NCI-H2196 (cell line): ENCODE results near the gene PGA5.

Experiments used
- DNase-seq: peaks from one replicate; lab custom pipeline; 2025; ENCODE audit not compliant: unreplicated experiment; lab: John Stamatoyannopoulos, UW

PGA5 gene

GRCh38 chr11:61265357-61265756 lies 24.4 kb downstream of the PGA5 start:
- DNase-seq, result no peak

GRCh38 chr11:61266602-61267001 lies 25.6 kb downstream of the PGA5 start:
- no peak for DNase-seq

DNA sequence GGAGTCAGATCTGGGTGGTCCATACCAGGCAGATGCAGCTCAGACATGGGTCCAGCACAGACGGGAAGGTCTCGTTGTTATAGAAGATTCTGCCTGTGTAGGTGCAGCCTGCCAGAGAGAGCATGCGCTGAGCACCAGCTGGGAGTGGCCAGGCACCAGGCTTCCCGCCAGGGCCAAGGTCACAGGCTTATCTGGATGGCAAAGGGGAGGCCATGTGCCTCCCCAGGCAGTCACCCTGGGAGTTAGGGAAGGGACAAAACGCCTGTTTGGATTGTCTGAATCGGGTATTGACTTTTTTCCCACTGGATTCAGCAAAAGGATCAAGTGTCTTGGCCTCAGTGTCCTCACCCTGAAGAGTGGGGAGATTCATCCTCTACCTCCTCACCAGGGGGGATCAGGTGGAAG lies 26.5 kb downstream of the PGA5 start:
- DNase-seq, result no peak

DNA sequence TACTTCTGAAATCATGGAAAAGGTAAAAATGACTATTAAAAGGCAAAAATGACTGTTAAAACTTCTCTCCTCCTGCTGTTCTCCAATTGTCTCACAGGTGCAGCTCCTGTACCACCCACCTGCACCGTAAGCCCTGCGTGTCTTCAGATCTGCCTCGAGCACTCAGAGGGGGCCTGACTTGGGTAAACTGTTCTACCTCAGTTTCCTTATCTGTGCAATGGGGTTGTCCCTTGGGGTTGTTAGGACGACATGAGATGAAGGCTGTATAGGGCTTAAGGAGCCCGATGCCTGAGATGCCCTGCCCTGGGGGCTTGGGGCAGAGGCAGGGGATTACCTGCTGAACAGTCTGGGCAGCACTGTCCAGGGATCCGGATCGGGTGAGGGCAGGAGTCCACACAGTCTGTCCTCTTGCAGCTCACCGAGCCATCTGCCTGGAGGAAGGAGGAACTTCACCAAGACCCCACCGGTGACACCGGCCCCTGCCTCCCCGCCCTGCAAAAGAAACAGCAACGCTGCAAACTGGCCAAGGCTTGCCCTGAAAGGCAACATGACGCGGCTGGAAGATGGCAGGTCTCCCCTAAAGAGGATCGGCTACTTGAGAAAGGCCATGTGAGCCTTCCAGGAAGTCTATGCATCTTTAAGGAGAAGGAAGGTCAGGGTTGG lies 27.7 kb downstream of the PGA5 start:
- no peak for DNase-seq

DNA sequence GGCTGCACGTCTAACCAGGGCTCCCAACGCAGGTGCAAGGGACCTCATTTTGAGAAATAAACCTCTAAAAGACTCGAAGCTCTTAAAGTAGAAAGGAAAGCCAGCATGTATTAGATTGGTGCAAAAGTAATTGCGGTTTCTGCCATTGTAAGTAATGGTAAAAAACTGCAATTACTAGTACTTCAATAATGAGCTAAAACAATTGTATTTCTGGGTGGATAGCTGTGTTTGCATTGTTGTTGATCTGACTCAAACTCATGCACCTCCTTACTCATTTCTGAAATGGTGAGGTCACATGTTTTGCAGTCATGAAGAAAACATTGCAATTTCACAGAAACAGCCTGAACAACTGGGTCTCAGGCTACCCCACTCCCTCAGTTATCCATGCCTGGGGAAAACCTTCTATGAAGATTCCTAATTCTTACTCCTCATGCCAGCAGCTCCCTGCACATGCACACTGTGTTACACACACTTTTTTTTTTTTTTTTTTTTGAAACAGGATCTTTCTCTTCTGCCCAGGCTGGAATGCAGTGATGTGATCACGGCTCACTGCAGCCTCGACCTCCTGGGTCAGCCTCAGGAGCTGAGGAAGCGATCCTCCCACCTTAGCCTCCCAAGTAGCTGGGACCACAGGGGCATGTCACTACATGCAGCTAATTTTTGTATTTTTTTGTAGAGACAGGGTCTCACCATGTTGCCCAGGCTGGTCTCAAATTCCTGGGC lies 29.5 kb downstream of the PGA5 start:
- DNase-seq, result no peak

- DNase-seq, result no peak
Measured at GRCh38 chr11:61272731-61273130, 31.8 kb downstream of the PGA5 start.

- DNase-seq, result peak; percentile 73
Measured at GRCh38 chr11:61273178-61274078, 32.5 kb downstream of the PGA5 start.

- DNase-seq, result no peak
Measured at GRCh38 chr11:61274084-61274483, 33.1 kb downstream of the PGA5 start.

DNA sequence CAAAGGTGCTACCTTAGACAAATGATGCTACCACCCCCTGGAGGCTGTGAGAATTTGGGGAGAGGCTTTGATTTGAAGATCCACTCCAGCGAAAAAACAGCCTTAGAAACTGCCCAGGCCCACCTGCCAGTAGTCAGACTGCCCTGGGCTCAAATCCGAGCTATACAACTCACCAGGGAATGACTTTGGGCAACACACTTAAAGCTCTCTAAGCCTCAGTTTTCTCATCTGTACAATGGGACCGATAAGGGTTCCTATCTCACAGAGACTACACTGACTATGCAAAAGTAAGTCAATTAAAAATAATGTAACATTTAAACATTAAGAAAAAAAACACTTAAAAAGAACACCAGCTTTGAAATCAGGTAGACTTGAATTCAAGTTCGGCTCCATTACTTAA lies 34.2 kb downstream of the PGA5 start:
- no peak for DNase-seq

GRCh38 chr11:61277186-61278000 lies 36.4 kb downstream of the PGA5 start:
- DNase-seq, result no peak

GRCh38 chr11:61278001-61278470 lies 37.1 kb downstream of the PGA5 start:
- DNase-seq, result no peak

GRCh38 chr11:61279934-61280659 lies 39.1 kb downstream of the PGA5 start:
- DNase-seq, result peak; percentile 70

DNA sequence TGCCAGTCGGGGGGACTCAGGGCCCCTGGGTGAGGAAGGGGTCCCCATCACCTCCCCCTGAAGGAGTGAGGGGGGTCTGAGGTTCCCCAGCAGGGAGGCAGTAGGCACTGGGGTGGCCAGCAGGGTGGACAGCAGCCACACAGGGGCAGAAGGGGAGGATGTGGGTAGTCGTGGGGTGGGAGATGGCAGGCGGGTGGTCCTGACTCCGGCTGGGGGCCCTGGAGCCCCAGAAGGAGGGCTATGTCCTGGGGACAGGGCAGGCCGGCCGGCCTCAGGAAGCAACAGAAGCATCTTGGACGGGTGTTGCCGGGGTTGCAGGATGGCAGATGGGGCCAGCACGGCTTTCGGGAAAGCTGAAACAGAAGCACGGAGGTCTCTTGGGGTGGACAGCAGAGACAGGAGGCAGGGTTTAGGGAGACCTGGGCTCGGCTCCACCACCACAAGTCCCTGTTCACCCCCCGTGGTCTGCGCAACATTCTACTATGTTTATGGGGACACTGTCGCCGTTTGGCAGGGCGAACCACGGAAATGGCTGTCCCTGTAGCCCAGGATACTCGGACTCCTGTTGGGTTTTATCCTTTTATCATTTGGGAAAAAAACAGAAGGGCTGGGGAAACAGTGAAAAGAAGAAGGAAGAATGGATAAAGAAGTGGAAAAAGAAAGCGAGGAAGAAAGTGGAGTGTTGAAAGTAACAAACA lies 40.1 kb downstream of the PGA5 start:
- DNase-seq, result no peak

GRCh38 chr11:61281581-61282250 lies 40.7 kb downstream of the PGA5 start:
- DNase-seq, result no peak

DNA sequence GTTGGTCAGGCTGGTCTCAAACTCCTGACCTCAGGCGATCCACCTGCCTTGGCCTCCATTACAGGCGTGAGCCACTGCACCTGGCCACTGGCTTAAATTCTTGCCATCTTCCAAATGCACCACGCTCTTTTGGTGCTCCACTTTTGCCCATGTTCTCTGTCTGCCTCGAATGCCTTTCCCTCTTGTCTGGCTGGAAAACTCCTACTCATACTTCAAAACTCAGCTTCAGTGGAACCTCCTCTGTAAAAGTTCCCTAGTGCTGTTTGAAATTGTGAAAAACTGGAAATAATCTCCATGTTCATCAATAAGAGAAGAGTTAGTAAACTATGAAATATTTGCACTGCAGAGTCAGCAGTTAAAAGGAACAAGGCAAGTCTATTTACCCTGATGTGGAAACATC lies 42.6 kb downstream of the PGA5 start:
- no peak for DNase-seq

GRCh38 chr11:61287338-61287977 lies 46.5 kb downstream of the PGA5 start:
- no peak for DNase-seq

GRCh38 chr11:61290905-61291690 lies 50.1 kb downstream of the PGA5 start:
- DNase-seq, result no peak

- DNase-seq, result no peak
Measured at GRCh38 chr11:61292356-61292755, 51.4 kb downstream of the PGA5 start.
